ENCODE measurements around the gene GRAMD4.

The GRAMD4 gene

GRCh38 chr22:46695346-46696228, 75.4 kb downstream of the GRAMD4 start:
- no peak for DNase-seq

GRCh38 chr22:46696229-46696518, 76.0 kb downstream of the GRAMD4 start:
- DNase-seq: no peak

- no peak for DNase-seq
Measured at GRCh38 chr22:46696614-46697013, 76.4 kb downstream of the GRAMD4 start.

GRCh38 chr22:46697811-46698515, 77.8 kb downstream of the GRAMD4 start:
- no peak for DNase-seq

- no peak for DNase-seq
Measured at GRCh38 chr22:46699091-46699490, 78.9 kb downstream of the GRAMD4 start.

GRCh38 chr22:46701262-46701661, 81.1 kb downstream of the GRAMD4 start:
- DNase-seq: no peak

GRCh38 chr22:46703171-46703995, 83.2 kb downstream of the GRAMD4 start:
- DNase-seq: no peak

GRCh38 chr22:46703996-46704370, 83.8 kb downstream of the GRAMD4 start:
- no peak for DNase-seq

- DNase-seq: no peak
Measured at GRCh38 chr22:46706060-46706459, 85.9 kb downstream of the GRAMD4 start.

- DNase-seq: no peak
Measured at GRCh38 chr22:46707305-46707704, 87.1 kb downstream of the GRAMD4 start.

GRCh38 chr22:46707827-46708570, 87.8 kb downstream of the GRAMD4 start:
- no peak for DNase-seq

GRCh38 chr22:46708766-46709330, 88.7 kb downstream of the GRAMD4 start:
- no peak for DNase-seq

- DNase-seq: no peak
Measured at GRCh38 chr22:46710806-46711205, 90.6 kb downstream of the GRAMD4 start.

GRCh38 chr22:46712288-46712687, 92.1 kb downstream of the GRAMD4 start:
- DNase-seq: no peak

- DNase-seq: no peak
Measured at GRCh38 chr22:46714550-46714949, 94.4 kb downstream of the GRAMD4 start.

GRCh38 chr22:46719921-46720320, 99.7 kb downstream of the GRAMD4 start:
- DNase-seq: no peak

- DNase-seq: no peak
Measured at GRCh38 chr22:46721501-46722085, 101.4 kb downstream of the GRAMD4 start.

- DNase-seq: no peak
Measured at GRCh38 chr22:46723882-46724281, 103.7 kb downstream of the GRAMD4 start.

GRCh38 chr22:46725096-46725495, 104.9 kb downstream of the GRAMD4 start:
- no peak for DNase-seq

GRCh38 chr22:46726066-46726985, 106.1 kb downstream of the GRAMD4 start:
- DNase-seq: no peak

- DNase-seq: no peak
Measured at GRCh38 chr22:46726986-46727317, 106.8 kb downstream of the GRAMD4 start.

All from RPMI8226 (cell line).